ENCODE measurements around the gene SCN11A.

- TF ChIP-seq CTCF (IDR thresholded peaks at IDR 0.05; ENCODE audit: low read length) (no peak), EZH2 (IDR thresholded peaks at IDR 0.05; ENCODE audit: borderline replicate concordance, low read length) (no peak)
Observed at GRCh38 chr3:39099242-39099641, 47.5 kb upstream of the SCN11A start.

All from OCI-LY1 (cell line).